EL (cell line): ENCODE data around the gene AHCYL1.
"Not testable (repeated sequence)": the region's sequence is repeated elsewhere in the genome, so short reads cannot be mapped to it uniquely, and the experiment has no call there.

ENCODE experiments used
- DNase-seq: peaks from one replicate; pipeline ENCODE4 v3.0.0-alpha.2; 2016

The AHCYL1 gene

DNA sequence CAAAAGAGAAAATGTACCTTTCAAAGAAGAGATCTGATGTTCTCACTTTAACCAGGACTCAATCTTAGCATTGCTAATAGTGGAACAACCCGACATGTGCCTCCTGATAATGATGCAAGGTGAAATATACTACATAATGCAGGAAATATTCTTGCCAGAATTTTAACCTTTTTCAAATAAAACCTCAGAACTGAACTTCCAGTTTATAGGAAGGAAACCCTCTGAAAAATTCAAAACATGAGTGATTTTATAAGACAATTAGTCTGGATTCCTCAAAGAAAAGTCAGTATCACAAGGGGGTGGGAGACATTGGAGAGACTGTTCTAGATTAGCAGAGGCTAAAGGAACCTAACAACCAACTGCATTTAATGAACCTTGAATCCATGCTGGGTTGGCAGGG lies 18.1 kb downstream of the AHCYL1 start:
- DNase-seq = no peak

DNA sequence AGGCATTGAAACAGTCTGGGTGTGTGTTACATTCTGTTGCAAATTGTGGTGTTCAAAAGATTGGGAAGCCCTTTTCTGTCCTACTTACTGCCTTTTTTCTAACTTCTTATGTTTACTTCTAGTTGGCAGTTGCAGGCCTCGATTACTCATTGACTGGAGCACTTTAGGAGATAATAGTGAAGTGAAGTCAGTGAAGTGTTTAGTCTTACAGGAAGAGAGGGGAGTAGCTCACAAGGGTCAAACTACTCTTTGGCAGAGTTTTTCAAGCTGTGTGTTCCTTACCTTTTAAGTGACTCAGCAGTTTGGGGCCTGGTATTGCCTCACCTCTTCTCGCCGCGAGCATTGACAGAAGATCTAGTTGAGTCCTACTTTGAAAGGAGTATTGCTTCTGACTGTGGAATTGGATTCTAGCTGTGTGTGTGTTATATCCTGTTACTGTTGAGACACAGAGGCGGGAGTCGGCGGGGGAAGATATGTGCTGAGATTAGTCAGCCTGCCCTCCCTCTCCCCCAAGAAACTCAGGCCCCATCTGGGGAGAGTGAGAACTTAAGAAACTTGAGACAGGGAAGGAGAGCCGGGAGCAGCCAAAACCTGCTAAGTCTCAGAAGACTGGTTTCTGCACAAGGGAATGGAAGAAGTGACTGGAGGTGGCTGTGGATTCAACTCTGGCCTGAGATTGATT lies 19.3 kb downstream of the AHCYL1 start:
- peak; percentile 97 for DNase-seq

DNA sequence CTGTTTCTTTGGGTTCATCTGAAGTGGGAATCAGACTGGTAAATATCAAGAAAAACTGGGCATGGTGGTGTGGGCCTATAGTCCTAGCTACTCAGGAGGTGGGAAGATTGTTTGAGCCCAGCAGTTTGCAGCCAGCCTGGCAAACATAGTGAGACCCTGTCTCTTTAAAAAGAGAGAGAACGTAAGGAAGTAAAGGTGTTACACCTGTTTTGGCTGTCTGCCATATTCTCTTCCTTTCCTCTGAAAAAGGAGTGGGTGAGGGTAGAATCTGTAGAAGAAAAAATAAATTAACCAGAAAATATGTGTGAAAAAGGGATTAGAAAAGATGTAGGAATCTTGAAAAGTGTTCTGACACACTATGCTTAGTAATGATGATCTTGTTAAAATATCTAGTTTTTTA lies 20.0 kb downstream of the AHCYL1 start:
- no peak for DNase-seq

DNA sequence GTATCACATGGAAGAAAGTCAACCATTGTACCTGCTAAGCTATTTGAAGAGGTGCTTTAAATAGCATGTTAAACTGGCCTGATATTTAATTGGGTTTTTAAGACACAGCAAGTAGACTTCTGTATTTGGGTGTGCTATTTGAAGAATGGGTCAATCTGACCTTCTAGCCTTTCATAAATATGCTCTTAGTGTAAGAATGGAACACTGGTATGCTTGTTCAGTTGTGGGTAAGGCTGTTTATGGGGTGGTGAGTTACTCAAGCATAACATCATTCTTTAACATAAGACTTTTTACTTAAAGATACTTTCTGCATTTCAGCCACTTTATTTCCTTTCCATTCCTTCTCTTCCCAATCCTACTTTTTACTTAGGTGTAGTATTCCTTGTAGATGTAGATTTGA lies 21.4 kb downstream of the AHCYL1 start:
- DNase-seq = peak; percentile 57

DNA sequence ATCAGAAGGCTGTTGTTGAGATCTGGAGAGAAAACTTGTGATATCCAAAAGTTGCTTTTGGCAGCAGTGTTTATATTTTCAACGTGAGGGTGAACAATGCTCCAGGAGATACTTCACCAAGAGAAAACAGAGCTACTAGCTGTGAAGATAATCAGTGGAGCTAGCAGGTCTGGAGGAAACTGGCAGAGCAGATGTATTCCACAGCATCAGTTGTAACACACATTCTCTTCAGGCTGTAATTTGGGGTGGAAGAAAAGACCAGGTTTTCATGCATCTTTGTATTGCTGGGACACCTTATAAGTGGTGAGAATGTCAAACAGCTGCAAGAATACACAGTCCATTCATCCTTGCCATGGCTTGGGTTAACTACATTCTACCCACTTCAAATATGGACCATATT lies 22.0 kb downstream of the AHCYL1 start:
- no peak for DNase-seq

DNA sequence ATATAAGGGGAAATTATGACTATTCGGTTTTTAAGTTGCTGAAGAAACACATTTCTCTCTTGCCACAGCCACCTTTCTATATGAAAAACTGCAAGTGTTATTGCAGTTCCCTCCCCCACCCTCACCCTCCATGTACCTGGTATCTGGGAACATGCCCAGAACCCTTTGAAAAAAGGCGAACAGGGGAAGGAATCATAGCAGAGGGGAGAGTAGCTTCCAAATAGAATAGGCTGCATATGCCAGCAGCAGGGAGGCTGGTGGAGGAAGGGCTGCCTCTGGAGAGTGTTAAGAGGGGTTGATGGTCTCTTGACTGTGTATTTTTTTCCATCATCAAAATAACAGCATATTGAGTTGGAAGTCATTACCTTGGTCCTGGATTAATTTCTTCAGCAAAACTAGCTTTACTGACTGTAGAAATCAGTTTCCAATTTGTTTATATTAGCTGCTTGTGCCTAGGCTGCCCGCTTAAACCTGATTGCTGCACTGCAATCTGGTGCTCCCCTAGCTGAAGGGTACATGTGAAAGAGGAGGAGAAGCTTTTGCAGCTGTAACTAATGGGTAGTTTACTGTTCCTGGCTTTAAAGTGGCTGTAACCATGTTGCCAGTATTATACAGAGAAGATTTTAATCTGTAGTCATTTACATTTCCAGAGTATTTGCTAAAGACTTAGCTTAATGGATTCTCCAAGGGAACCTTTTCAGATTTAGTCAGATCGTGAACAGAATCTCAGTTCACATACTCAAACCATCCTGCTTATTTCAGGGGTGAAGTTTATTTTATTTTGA lies 22.7 kb downstream of the AHCYL1 start:
- no peak for DNase-seq

DNA sequence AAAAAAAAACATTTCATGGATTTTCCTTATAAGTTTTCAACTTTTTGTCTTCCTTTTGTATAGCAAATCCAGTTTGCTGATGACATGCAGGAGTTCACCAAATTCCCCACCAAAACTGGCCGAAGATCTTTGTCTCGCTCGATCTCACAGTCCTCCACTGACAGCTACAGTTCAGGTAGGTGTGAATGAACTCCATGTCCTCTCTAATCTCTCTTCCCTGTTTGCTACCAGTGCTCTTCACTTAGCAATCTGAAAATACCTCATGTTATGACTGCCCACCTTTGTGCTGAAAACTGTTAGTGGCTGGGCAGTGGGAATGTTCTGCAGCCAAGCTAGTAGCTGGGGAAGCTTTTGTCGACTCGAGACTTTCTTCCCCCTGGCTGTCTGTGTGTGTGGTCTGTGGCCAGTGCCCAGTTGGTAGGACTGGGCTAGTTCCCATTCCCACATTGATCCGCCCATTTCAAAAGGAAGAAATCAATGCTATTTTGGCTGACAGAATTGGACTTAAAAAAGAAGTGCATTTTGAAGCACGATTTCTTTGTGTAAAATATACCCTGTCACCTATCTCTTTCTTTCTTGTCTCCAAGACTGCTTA lies 24.5 kb downstream of the AHCYL1 start:
- DNase-seq = no peak

DNA sequence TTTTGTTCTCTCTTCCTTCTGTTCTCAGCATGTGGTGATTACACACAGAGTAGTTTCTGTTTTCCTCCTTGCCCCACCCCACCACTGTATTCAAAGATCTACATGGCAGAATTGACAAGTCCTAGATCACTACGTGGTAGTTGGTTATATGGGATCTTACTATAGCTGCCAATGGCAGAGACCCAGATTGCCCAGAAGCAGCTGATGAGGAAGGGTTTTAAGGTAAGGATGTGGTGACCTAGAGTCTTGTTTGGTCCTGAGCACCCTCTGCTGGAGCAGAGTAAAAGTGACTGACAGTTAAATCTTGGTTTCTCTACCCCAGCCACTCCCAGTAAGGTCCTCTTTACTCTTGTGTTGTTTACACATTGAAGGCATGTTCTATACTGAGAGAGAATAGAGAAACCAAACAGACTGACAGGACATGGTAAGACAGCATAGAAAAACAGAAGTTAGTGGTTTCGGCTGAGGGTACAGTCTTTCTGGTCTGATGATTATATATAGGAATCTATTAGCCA lies 27.0 kb downstream of the AHCYL1 start:
- DNase-seq = peak; percentile 64

DNA sequence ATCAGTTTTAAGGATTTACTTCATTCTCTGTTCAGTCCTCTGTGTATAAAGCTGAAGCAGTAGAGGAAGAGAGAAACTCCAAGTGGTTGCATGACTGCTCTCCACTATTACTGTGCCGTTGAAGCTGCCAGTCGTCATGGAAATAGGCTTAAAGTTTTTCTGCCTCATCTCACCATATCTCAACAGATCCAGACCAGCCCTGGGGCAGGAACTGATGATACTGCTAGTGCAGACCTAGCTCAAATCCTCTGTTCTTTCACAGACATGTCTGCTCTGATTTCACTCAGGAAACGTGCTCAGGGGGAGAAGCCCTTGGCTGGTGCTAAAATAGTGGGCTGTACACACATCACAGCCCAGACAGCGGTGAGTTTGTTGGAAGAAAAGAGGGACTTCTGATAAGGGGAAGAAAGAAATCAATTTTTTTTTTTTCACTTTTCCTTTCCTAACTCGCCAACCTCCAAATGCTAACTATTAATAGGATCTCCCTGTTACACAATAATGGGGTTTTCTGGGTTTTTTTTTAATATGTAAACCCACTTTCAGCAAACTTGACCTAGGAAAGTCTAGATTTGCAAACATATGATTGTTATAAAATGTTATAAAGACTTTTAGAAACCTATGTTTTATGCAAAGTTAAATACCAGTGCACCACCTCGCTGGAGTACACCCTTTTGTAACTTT lies 27.7 kb downstream of the AHCYL1 start:
- no peak for DNase-seq

DNA sequence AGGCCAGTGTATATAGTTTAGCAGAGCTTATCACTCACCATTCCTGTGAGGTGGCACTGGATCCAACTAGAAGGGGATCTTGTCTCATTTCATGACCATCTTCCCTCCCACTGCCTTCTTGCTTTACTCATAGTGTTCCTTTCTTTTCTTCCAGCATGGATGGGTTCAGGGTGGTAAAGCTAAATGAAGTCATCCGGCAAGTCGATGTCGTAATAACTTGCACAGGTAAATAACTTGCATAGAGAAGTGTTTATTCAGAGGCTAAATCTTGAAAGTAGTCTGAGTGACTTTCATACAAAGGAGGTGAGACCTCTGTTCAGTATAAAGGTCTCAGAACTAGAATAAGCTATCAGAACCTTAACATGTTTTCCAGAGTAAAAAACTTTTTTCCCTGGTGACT lies 33.2 kb downstream of the AHCYL1 start:
- DNase-seq = no peak

DNA sequence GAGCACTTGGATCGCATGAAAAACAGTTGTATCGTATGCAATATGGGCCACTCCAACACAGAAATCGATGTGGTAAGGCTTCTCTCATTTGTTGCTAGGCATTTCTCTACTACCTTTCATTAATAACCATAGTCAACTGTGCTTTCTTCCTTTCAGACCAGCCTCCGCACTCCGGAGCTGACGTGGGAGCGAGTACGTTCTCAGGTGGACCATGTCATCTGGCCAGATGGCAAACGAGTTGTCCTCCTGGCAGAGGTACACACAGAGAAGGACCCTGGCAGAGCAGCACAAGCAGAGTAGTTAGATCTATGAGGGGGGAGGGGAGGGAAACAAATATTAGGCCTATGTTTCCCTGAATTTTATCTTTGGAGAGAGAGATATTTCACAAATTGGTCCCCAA lies 33.8 kb downstream of the AHCYL1 start:
- no peak for DNase-seq

DNA sequence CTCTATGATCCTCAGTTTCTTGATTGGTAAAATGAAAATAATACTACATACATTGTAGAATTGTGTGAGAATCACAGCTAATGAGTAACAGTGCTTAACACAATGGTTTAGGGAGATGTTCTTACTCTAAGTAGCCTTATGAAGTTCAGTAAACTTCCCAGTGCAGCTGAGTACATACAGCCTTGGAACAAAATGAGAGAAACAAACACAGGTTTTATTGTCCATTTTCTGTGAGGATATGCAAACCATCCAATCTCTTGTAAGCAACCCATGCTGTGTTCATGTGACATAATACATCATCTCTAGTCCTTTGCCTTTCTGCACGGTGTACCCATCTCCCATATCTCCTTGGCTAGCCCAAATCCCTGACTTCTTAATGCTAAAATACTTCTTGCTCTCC lies 35.2 kb downstream of the AHCYL1 start:
- no peak for DNase-seq

DNA sequence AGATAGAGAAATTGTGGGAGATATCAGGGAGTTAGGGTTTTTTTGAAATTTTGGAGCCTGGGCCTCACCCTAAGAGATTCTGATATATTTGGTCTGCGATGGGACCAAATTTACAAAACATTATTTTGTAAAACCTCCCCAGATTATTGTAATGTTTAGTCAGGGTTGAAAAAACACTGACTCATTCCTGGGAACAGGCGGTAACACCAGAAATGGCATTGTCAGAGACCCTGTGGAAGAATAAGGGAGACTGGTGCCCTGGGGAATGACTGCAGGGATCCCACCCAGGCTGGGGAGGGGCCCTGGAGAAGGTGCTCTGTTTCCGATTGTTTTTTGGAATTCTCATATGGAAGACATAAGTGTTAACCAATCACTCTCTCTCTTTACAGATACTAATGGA lies 36.7 kb downstream of the AHCYL1 start:
- no peak for DNase-seq

DNA sequence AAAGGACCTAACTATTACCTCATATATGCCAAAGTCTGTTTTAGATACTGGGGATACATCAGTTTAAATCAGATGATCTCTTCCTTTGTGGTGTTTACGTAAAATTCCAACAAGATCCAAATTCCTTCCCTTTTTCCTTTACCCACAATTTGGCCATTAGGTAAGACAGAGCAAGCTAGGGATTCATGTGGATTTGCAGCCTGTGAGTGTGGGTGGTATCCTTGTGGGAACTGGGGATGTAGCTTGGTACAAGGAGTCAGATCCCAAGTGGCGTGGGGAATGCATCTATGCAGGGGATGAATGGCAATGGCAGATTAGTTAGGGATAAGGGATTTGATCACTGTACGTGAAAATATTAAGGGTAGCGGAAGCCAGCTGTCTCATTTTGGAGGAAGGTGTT lies 40.0 kb downstream of the AHCYL1 start:
- no peak for DNase-seq

DNA sequence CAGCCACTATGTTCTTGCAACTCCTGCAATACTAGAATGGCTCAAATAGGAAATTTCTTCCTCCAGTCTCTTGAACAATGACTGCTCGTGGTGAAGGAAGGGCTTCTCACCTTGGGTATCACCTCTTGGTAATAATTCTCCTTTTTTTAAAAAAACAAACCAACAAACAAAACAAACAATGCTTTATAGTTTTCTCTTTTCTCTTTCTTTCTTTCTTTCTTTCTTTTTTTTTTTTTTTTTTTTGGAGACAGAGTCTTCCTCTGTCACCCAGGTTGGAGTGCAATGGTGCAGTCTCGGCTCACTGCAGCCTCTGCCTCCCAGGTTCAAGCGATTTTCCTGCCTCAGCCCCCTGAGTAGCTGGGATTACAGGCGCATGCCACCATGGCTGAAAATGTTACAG lies 46.1 kb downstream of the AHCYL1 start:
- DNase-seq = not testable (repeated sequence)

DNA sequence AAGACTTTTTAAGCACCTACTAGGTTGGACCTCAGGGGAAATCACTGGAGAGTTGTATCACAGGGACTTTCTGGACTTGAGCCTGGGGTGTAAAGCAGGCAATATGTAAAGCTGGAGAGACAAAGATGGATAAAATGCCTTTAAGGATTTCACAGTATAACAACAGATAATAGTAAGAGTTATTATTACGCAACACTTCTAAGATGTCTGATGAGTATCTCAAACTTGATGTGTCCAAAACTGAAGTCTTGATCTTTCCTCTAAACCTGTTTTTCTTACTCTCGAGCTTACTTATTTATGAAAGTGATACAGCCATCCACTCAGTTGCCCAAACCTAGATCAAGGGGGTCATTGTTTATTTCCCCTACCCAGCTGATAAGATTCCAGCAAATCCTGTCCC lies 47.8 kb downstream of the AHCYL1 start:
- DNase-seq = no peak

DNA sequence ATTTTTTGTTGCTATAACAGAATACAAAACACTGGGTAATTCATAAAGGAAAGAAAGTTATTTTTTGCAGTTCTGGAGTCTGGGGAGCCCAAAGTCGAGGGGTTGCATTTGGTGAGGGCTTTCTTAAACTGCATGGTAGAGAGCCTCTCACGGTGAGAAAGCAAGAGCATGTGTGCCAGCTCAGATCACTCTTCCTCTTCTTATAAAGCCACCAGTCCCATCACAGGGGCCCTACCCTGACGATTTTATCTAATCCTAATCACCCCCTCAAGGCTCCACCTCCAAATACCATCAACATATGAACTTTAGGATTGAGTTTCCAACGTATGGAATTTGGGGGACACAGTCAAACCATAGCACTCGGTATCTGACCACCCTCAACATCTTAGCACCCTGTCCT lies 48.9 kb downstream of the AHCYL1 start:
- no peak for DNase-seq

DNA sequence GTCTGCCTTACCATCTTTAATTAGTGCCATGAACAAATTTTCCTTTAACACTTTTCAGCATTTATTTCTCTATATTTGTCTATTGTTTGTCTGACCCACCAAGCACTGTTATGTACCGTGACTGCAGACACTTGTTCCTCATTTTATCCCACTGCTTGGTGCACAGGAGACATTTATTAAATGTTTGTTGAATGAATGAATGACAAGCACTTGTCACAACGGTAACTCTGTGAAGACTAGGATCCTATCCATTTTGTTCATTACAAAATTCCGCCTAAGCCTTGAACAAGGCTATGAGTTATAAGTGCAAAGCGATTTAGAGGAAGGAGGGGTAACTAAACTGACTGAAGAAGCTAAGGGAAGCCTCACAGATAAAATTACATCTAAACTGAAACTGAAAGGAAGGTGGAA lies 49.5 kb downstream of the AHCYL1 start:
- DNase-seq = no peak

DNA sequence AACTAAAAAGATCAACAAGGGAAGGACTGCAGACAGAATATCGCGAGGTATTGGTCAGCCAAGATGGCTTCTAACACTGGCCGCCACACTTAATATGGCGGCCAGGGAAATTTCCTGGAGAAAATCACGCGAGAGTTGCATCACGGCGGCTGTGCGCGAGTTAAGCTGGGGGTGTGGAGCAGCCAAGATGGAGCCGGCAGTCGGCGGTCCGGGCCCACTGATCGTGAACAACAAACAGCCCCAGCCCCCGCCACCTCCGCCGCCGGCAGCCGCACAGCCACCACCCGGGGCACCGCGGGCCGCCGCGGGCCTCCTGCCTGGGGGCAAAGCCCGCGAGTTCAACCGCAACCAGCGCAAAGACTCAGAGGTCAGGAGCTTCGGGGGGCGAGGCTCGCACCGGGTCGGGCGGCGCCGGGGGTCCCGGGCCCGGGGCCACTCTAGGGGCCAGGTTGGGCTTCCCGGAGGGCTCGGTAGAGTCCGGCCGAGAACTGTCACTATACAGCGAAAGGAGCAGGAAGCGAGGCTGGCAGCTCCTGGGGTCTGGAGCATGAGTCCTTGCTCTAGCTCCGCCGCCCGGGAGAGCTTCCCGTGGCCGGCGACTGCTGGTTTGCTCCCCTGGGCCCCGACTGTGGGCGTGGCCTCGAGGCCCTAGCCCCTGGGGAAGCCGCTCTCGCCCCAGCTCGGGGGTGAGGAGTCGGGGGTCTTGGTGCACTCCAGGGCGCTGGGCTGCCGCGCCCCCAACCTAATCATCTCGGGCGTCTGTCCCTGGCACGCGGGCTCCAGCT lies 50.1 kb downstream of the AHCYL1 start, which contains the start of gene STRIP1:
Gene STRIP1, plus strand, starts transcription at position 174 of the 785 bp plus-strand sequence. Its CDS starts 14 bp downstream, at position 188.
- peak; percentile 98 for DNase-seq

DNA sequence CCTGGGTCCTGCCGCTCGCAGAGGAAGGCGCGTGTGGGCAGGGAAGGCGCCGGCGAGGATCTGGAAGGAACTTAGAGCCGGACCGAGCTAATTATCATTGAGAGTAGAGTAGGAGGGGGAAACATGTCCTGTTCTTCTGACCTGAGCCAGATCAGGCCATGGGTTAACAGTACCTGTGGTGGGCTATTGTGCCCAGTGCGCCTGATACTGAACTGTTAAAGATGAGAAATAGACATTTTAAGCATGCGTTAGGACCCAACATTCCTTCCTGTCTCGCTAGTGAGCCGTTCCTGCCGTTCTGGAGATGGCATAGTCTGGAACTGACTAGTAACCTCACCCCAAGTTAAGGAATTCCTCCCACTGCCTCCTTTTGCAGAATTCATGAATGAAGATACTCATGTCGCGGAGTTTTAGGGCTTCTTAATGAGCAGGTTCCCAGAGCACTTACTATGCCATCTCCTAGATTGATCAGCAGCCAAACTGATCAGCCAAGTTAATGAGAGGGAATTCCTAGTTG lies 50.7 kb downstream of the AHCYL1 start:
- peak; percentile 50 for DNase-seq

DNA sequence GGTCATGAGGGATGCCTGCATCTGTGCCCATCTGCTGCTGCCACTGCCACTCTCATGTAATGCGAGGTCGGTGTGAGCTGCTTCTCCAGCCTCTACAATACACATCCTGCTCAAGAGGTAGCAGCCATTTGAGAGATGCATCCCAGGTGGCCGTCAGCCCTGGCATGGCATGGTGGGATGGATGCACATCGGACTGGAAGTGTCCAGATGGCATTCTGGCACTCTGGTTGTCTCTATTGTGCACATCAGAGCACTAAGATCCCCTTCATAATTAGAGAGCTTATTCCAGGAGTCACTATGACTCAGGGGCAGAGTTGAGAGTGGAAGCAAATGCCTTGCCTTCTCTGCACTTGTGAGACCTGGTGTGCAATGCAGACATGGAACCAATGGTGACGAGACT lies 53.7 kb downstream of the AHCYL1 start:
- no peak for DNase-seq

DNA sequence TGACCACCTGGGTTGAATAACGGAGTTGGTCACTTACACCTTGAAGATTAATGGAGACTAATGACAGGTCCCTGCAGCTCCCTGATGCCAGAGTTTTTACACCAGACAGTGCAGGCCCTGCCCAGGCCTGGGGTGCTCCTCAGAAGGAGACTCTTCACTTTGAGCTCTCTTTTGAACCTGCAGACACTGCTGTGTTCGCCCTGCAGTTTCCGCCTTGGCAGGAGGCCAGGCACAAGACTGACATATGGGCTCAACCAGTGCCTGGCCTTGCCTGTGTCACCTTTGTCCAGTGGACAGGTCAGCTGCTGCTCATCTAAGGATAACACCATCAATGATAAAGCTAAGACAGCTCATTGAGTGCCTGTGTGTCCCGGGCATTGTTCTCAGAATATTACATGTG lies 55.1 kb downstream of the AHCYL1 start:
- DNase-seq = no peak
